K562 (cell line): ENCODE measurements around the gene CPTP. TPM values are rescaled to one million over a fixed set of nuclear protein-coding genes. Genes with fewer than 3 reads are reported as not detected.

Experiments used
- BRF2 ChIP-seq: IDR thresholded peaks from 3 replicates; pipeline ENCODE4 v1.6.1; 2011; ENCODE audit warnings: borderline replicate concordance, mild to moderate bottlenecking; ENCODE audit not compliant: insufficient read length, insufficient read depth
- EP400 ChIP-seq: fragments of 450-650 bp; IDR thresholded peaks from 2 replicates; pipeline ENCODE4 v1.6.1; 2017; ENCODE audit warnings: antibody characterized with exemption, mild to moderate bottlenecking, moderate library complexity
- GTF2A2 ChIP-seq: IDR thresholded peaks from 2 replicates; pipeline ENCODE4 v1.6.1; 2016; ENCODE audit warnings: mild to moderate bottlenecking, missing genetic modification characterization, missing compliant biosample characterization
- KLF1 ChIP-seq: fragments of 450-650 bp; IDR thresholded peaks from 2 replicates; pipeline ENCODE4 v1.6.1; 2016; ENCODE audit warnings: missing genetic modification characterization, missing compliant biosample characterization
- MIER1 ChIP-seq: fragments of 450-650 bp; IDR thresholded peaks from 2 replicates; pipeline ENCODE4 v1.6.1; 2016; ENCODE audit warnings: antibody characterized with exemption, mild to moderate bottlenecking, low read depth
- NCOA2 ChIP-seq, 2 experiments: fragments of 450-650 bp; IDR thresholded peaks; 2 replicates each; pipeline ENCODE4 v1.6.1; 2018; ENCODE audit warnings: mild to moderate bottlenecking in 2 of 2, moderate library complexity in 1 of 2; ENCODE audit not compliant: partially characterized antibody in 2 of 2
- NFATC3 ChIP-seq: fragments of 450-650 bp; IDR thresholded peaks from 2 replicates; pipeline ENCODE4 v1.6.1; 2017; ENCODE audit warnings: mild to moderate bottlenecking
- NR0B1 ChIP-seq: fragments of 450-650 bp; IDR thresholded peaks from one replicate; pipeline ENCODE4 v1.6.1; 2018; ENCODE audit warnings: mild to moderate bottlenecking, moderate library complexity; ENCODE audit not compliant: partially characterized antibody
- SRSF9 ChIP-seq: fragments of 200-400 bp; formaldehyde crosslinking; IDR thresholded peaks from 2 replicates; pipeline ENCODE4 v1.6.1; 2017; ENCODE audit warnings: low read depth, low read length, borderline replicate concordance
- TCF3 ChIP-seq: sonication (generic); formaldehyde crosslinking; IDR thresholded peaks from 2 replicates; pipeline ENCODE4 v1.4.0; 2020; ENCODE audit warnings: mild to moderate bottlenecking, missing genetic modification reagents
- TFAP4 ChIP-seq: sonication (generic); formaldehyde crosslinking; IDR thresholded peaks from 2 replicates; pipeline ENCODE4 v1.8.0; 2022; ENCODE audit warnings: missing genetic modification reagents, mild to moderate bottlenecking, moderate library complexity, borderline replicate concordance
- XRCC4 ChIP-seq: IDR thresholded peaks from one replicate; pipeline ENCODE4 v1.6.1; 2011; ENCODE audit not compliant: insufficient read depth, insufficient read length; ENCODE audit errors: extremely low read depth
- ZBTB11 ChIP-seq, 3 experiments: fragments of 200-800 bp in 1 of 3; fragments of 250-450 bp in 1 of 3; fragments of 450-650 bp in 1 of 3; sonication (Bioruptor Pico) in 1 of 3; sonication (Bioruptor generic) in 1 of 3; formaldehyde crosslinking in 1 of 3; IDR thresholded peaks; 2 replicates each; pipeline versions ENCODE4 v1.6.1 to v1.8.0; 2016 to 2022; ENCODE audit warnings: mild to moderate bottlenecking in 2 of 3, missing genetic modification characterization in 2 of 3, missing compliant biosample characterization in 1 of 3, moderate library complexity in 1 of 3
- ZNF212 ChIP-seq: fragments of 450-650 bp; formaldehyde crosslinking; IDR thresholded peaks from 2 replicates; pipeline ENCODE4 v1.4.0; 2020; ENCODE audit warnings: mild to moderate bottlenecking
- ZNF224 ChIP-seq: sonication (generic); formaldehyde crosslinking; IDR thresholded peaks from 2 replicates; pipeline ENCODE4 v1.8.0; 2022; ENCODE audit warnings: mild to moderate bottlenecking, missing genetic modification reagents
- ZNF76 ChIP-seq: fragments of 250-450 bp; sonication (Bioruptor Pico); IDR thresholded peaks from 2 replicates; pipeline ENCODE4 v1.4.0; 2020; ENCODE audit warnings: mild to moderate bottlenecking, moderate library complexity, borderline replicate concordance
- polyA plus RNA-seq, 8 experiments: library from polyadenylated mRNA; depleted of rRNA in 4 of 8; stranded (reverse) in 5 of 8; unstranded in 3 of 8; fragments of >200 nt; fragmentation: Nextera tagmentation in 2 of 8; fragmentation: Illumina TruSeq in 1 of 8; extraction: Ambion mirVana in 2 of 8; extraction: Trizol in 1 of 8; gene quantifications; 2 replicates each; pipeline versions ENCODE4 v1.2.1 to v1.2.3, GENCODE V29; 2011 to 2014; ENCODE audit warnings: inconsistent platforms in 1 of 8, missing spikeins in 1 of 8
- total RNA-seq, 7 experiments: library from RNA; depleted of rRNA in 6 of 7; stranded (reverse); fragments of >200 nt in 6 of 7; fragmentation: Illumina TruSeq in 2 of 7; extraction: Trizol in 2 of 7; gene quantifications; 2 replicates each; pipeline versions ENCODE4 v1.2.1 to v1.2.3, GENCODE V29; 2011 to 2021; ENCODE audit warnings: low replicate concordance in 1 of 7
- TF ChIP-seq, protein P1 (sequence below): sonication (generic); formaldehyde crosslinking; IDR thresholded peaks from 2 replicates; pipeline ENCODE4 v1.8.1; 2023; ENCODE audit warnings: mild to moderate bottlenecking, missing genetic modification reagents

The CPTP gene
- total and polyA plus RNA-seq, 9 of the 15 experiments (the other 6 are each of a cell fraction or from before 2014, with no cell fraction given), result 0.11 to 25.8 (median 3.5) TPM

GRCh38 chr1:1307923-1308755 is 16.5 kb upstream of the CPTP start, which contains the start of the genes ACAP3 and PUSL1 (continued):
- TF ChIP-seq, protein P1, sequence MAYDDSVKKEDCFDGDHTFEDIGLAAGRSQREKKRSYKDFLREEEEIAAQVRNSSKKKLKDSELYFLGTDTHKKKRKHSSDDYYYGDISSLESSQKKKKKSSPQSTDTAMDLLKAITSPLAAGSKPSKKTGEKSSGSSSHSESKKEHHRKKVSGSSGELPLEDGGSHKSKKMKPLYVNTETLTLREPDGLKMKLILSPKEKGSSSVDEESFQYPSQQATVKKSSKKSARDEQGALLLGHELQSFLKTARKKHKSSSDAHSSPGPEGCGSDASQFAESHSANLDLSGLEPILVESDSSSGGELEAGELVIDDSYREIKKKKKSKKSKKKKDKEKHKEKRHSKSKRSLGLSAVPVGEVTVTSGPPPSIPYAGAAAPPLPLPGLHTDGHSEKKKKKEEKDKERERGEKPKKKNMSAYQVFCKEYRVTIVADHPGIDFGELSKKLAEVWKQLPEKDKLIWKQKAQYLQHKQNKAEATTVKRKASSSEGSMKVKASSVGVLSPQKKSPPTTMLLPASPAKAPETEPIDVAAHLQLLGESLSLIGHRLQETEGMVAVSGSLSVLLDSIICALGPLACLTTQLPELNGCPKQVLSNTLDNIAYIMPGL (CRISPR knock-in tag), result no peak; the same call in none of the 2 replicates
- TF ChIP-seq NCOA2 (IDR thresholded peaks at IDR 0.05; ENCODE audit: partially characterized antibody in 2 of 2) (peak in 1 of 2 experiments; percentile 99), XRCC4 (no peak), GTF2A2 (tag) (no peak), NFATC3 (no peak), ZNF212 (no peak), KLF1 (peak; percentile 85), TCF3 (CRISPR knock-in tag) (no peak; the same call in 1 of the 2 replicates), SRSF9 (no peak), ZNF76 (CRISPR knock-in tag) (no peak), EP400 (peak; percentile 97), ZNF224 (no peak), MIER1 (no peak), TFAP4 (CRISPR knock-in tag) (peak; percentile 63; the same call in 1 of the 2 replicates), NR0B1 (no peak), ZBTB11 (CRISPR knock-in tag; IDR thresholded peaks at IDR 0.05) (no peak; a peak in 1 of 6 replicates), BRF2 (no peak)
